HepG2 (cell line): Measurements from ENCODE around the gene FRMD1. TPM values are rescaled to one million over a fixed set of nuclear protein-coding genes. Genes with fewer than 3 reads are reported as not detected.

Source experiments
- BATF2 ChIP-seq: sonication (generic); formaldehyde crosslinking; IDR thresholded peaks from 2 replicates; pipeline ENCODE4 v1.8.0; 2022; ENCODE audit warnings: mild to moderate bottlenecking, missing genetic modification reagents, moderate library complexity
- BORCS8-MEF2B ChIP-seq: sonication (generic); formaldehyde crosslinking; IDR thresholded peaks from 2 replicates; pipeline ENCODE4 v1.8.0; 2022; ENCODE audit warnings: mild to moderate bottlenecking, missing genetic modification reagents
- CBX2 ChIP-seq, 2 experiments: fragments of 200-600 bp in 1 of 2; sonication (generic); formaldehyde crosslinking in 1 of 2; IDR thresholded peaks; 2 replicates each; pipeline versions ENCODE4 v1.7.0 to v1.8.1; 2018 to 2022; ENCODE audit warnings: low read depth in 2 of 2, low read length in 1 of 2, mild to moderate bottlenecking in 1 of 2, missing genetic modification reagents in 1 of 2
- E2F1 ChIP-seq: sonication (generic); formaldehyde crosslinking; IDR thresholded peaks from 2 replicates; pipeline ENCODE4 v1.5.0; 2020; ENCODE audit warnings: missing genetic modification reagents
- GABPA ChIP-seq, 2 experiments: IDR thresholded peaks; 2 replicates each; pipeline ENCODE4 v1.6.1; 2011 to 2016; ENCODE audit warnings: low read depth in 2 of 2, low read length in 1 of 2, missing biosample characterization in 1 of 2, missing genetic modification characterization in 1 of 2
- KLF12 ChIP-seq: sonication (generic); formaldehyde crosslinking; IDR thresholded peaks from 2 replicates; pipeline ENCODE4 v1.4.0; 2020; ENCODE audit warnings: missing genetic modification reagents, borderline replicate concordance
- MBNL3 ChIP-seq: fragments of 250-450 bp; sonication (Bioruptor Pico); conservative IDR thresholded peaks from 2 replicates; pipeline ENCODE4 v1.8.0; 2022; ENCODE audit warnings: mild to moderate bottlenecking, inconsistent platforms
- MXD1 ChIP-seq: sonication (generic); formaldehyde crosslinking; IDR thresholded peaks from 2 replicates; pipeline ENCODE4 v1.4.0; 2020; ENCODE audit warnings: mild to moderate bottlenecking, missing genetic modification reagents
- NCOR1 ChIP-seq: fragments of 200-600 bp; sonication (generic); IDR thresholded peaks from 2 replicates; pipeline ENCODE4 v1.7.0; 2017; ENCODE audit warnings: antibody characterized with exemption, low read length, borderline replicate concordance
- NPAS2 ChIP-seq: sonication (generic); formaldehyde crosslinking; IDR thresholded peaks from 2 replicates; pipeline ENCODE4 v1.8.0; 2022; ENCODE audit warnings: mild to moderate bottlenecking, missing genetic modification reagents, borderline replicate concordance
- NR1H2 ChIP-seq: sonication (generic); formaldehyde crosslinking; IDR thresholded peaks from 2 replicates; pipeline ENCODE4 v1.8.1; 2022; ENCODE audit warnings: low read depth, missing genetic modification reagents, borderline replicate concordance
- NR2F2 ChIP-seq: IDR thresholded peaks from 2 replicates; pipeline ENCODE4 v1.6.1; 2012; ENCODE audit warnings: low read depth, inconsistent platforms, borderline replicate concordance
- NR3C1 ChIP-seq: sonication (generic); formaldehyde crosslinking; IDR thresholded peaks from 2 replicates; pipeline ENCODE4 v1.4.0; 2020; ENCODE audit warnings: missing genetic modification reagents
- RFX3 ChIP-seq: IDR thresholded peaks from 2 replicates; pipeline ENCODE4 v1.6.1; 2016; ENCODE audit warnings: missing biosample characterization, missing genetic modification reagents
- TGIF2 ChIP-seq: IDR thresholded peaks from 2 replicates; pipeline ENCODE4 v1.6.1; 2016; ENCODE audit warnings: control low read depth, missing compliant biosample characterization
- TRIM22 ChIP-seq: fragments of 450-650 bp; IDR thresholded peaks from 2 replicates; pipeline ENCODE4 v1.6.1; 2017
- ZHX2 ChIP-seq, 2 experiments: sonication (generic) in 1 of 2; formaldehyde crosslinking in 1 of 2; IDR thresholded peaks; 2 replicates each; pipeline versions ENCODE4 v1.6.1 to v1.9.0; 2014 to 2022; ENCODE audit warnings: antibody characterized with exemption in 1 of 2, borderline replicate concordance in 1 of 2, inconsistent platforms in 1 of 2, low read depth in 1 of 2, missing genetic modification reagents in 1 of 2
- ZNF282 ChIP-seq: fragments of 450-650 bp; IDR thresholded peaks from 2 replicates; pipeline ENCODE4 v1.6.1; 2018; ENCODE audit not compliant: partially characterized antibody
- ZNF691 ChIP-seq: sonication (generic); formaldehyde crosslinking; IDR thresholded peaks from 2 replicates; pipeline ENCODE4 v1.4.0; 2020; ENCODE audit warnings: missing genetic modification reagents, low read depth, mild to moderate bottlenecking, borderline replicate concordance
- polyA plus RNA-seq, 8 experiments: library from polyadenylated mRNA; depleted of rRNA in 3 of 8; stranded (reverse) in 7 of 8; unstranded in 1 of 8; fragments of >200 nt; fragmentation: Illumina TruSeq in 4 of 8; extraction: Trizol in 4 of 8; gene quantifications; 2 replicates each; pipeline versions ENCODE4 v1.2.1 to v1.2.3, GENCODE V29; 2011 to 2016; ENCODE audit warnings: low read depth in 4 of 8, missing spikeins in 1 of 8, mixed read lengths in 1 of 8; ENCODE audit not compliant: insufficient read depth in 1 of 8
- total RNA-seq, 5 experiments: library from RNA; depleted of rRNA; stranded (reverse); fragments of >200 nt; fragmentation: Illumina TruSeq; extraction: Trizol; gene quantifications; 2 replicates each; pipeline ENCODE4 v1.2.3, GENCODE V29; 2016; ENCODE audit warnings: low read depth in 1 of 5

FRMD1 gene
- total and polyA plus RNA-seq, 2 of the 13 experiments (the other 11 are each of a cell fraction or from before 2014, with no cell fraction given), result 0.01 TPM; not detected in 1

GRCh38 chr6:168060521-168060931 is 18.5 kb downstream of the FRMD1 start (continued):
- TF ChIP-seq BORCS8-MEF2B (CRISPR knock-in tag) (peak; percentile 63; the same call in 1 of the 2 replicates), NR3C1 (CRISPR knock-in tag) (no peak), TGIF2 (CRISPR knock-in tag) (0 out of 2 replicates have a peak, but pooled peaks have one; percentile 17), BATF2 (CRISPR knock-in tag) (no peak), CBX2 (IDR thresholded peaks at IDR 0.05; ENCODE audit: low read depth, low read length) (no peak), CBX2 (CRISPR knock-in tag; IDR thresholded peaks at IDR 0.05; ENCODE audit: low read depth) (no peak), NCOR1 (no peak), MBNL3 (no peak), NR1H2 (CRISPR knock-in tag) (no peak), NPAS2 (CRISPR knock-in tag) (no peak), E2F1 (CRISPR knock-in tag) (no peak), ZNF691 (CRISPR knock-in tag) (peak; percentile 34; the same call in 1 of the 2 replicates), KLF12 (CRISPR knock-in tag) (no peak), NR2F2 (no peak), TRIM22 (no peak), ZNF282 (no peak), MXD1 (CRISPR knock-in tag) (0 out of 2 replicates have a peak, but pooled peaks have one; percentile 30), ZHX2 (IDR thresholded peaks at IDR 0.05; ENCODE audit: low read depth) (0 out of 2 replicates have a peak, but pooled peaks have one; percentile 18), ZHX2 (CRISPR knock-in tag; IDR thresholded peaks at IDR 0.05; ENCODE audit: borderline replicate concordance) (no peak), GABPA (IDR thresholded peaks at IDR 0.05; ENCODE audit: low read depth, low read length) (no peak), GABPA (CRISPR knock-in tag; IDR thresholded peaks at IDR 0.05; ENCODE audit: low read depth) (peak; percentile 73), RFX3 (CRISPR knock-in tag) (no peak)
